OCI-LY3 (cell line): ENCODE data around the gene FBN2.

ENCODE experiments used
- H2AFZ ChIP-seq: fragments of 200-600, 300-600 bp; shearing (Covaris generic); 2 replicates; pipeline ENCODE4 v1.6.0; 2014; ENCODE audit warnings: antibody characterized with exemption, low read depth, low read length
- H3K27ac ChIP-seq: fragments of 200-600, 300-600 bp; sonication (generic); 2 replicates; pipeline ENCODE4 v1.5.1; 2014; ENCODE audit warnings: mild to moderate bottlenecking, low read length, moderate library complexity, mixed read lengths
- H3K27me3 ChIP-seq: fragments of 200-600, 300-600 bp; sonication (generic); 2 replicates; pipeline ENCODE4 v1.6.1; 2014; ENCODE audit warnings: low read depth, low read length, mixed read lengths
- H3K36me3 ChIP-seq: fragments of 200-600, 300-600 bp; sonication (generic); replicated peaks from 2 replicates; pipeline ENCODE3; 2014; ENCODE audit warnings: low read depth, low read length, mixed read lengths
- H3K4me1 ChIP-seq: fragments of 300-600, 200-600 bp; sonication (generic); 2 replicates; pipeline ENCODE4 v1.6.1; 2014; ENCODE audit warnings: low read length, mixed read lengths
- H3K4me2 ChIP-seq: fragments of 200-600, 300-600 bp; sonication (generic); 2 replicates; pipeline ENCODE4 v1.6.1; 2014; ENCODE audit warnings: low read length, mixed read lengths
- H3K4me3 ChIP-seq: fragments of 300-600, 200-600 bp; sonication (generic); 2 replicates; pipeline ENCODE4 v1.5.1; 2014; ENCODE audit warnings: antibody characterized with exemption, mild to moderate bottlenecking, low read length, moderate library complexity
- H3K79me2 ChIP-seq: fragments of 300-600, 200-600 bp; shearing (Covaris generic); 2 replicates; pipeline ENCODE4 v1.6.1; 2014; ENCODE audit warnings: mild to moderate bottlenecking, low read length, mixed read lengths
- H3K9ac ChIP-seq: fragments of 300-600, 200-600 bp; shearing (Covaris generic); 2 replicates; pipeline ENCODE4 v1.6.0; 2014; ENCODE audit warnings: mild to moderate bottlenecking, low read length, moderate library complexity
- H3K9me3 ChIP-seq: fragments of 200-600, 300-600 bp; shearing (Covaris generic); 2 replicates; pipeline ENCODE4 v1.6.1; 2014; ENCODE audit warnings: low read length, mixed read lengths; ENCODE audit not compliant: insufficient read depth
- H4K20me1 ChIP-seq: fragments of 200-600, 300-600 bp; sonication (generic); 2 replicates; pipeline ENCODE4 v1.6.1; 2016; ENCODE audit warnings: low read length, mixed read lengths; ENCODE audit not compliant: insufficient read depth
- EZH2phosphoT487 ChIP-seq: fragments of 200-600 bp; shearing (Covaris generic); IDR thresholded peaks from 2 replicates; pipeline ENCODE4 v1.6.1; 2018; ENCODE audit warnings: antibody characterized with exemption, mixed run types, low read depth
- TF ChIP-seq, protein P1 (sequence below): fragments of 200-600, 300-600 bp; sonication (generic); IDR thresholded peaks from 2 replicates; pipeline ENCODE4 v1.5.1; 2014; ENCODE audit warnings: antibody characterized with exemption, low read length, low read depth

FBN2 gene

DNA sequence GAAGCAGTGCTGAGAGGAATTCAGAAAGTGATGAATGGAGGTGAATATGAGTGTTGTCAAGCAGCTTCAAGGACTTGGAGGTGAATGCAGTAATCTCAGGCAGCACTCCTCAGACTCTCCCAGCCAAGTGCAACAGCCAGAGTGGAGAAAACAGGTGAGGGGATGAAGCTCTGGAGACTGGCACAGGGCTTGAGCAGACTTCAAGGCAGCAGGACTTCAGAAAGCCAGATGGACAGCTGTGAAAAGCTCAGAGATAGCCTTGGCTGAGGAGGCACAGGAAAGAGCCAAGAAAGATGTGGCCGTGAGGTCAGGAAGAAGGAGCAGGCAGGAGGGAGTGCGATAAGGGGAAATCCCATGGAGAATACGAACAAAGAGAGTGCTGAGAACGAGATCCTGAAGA is 194.9 kb downstream of the FBN2 start:
- Histone ChIP-seq H3K4me1 (no peaks in the 10 kb centered on the region), H3K27ac (no peak overlapping the region), H3K4me3 (no peak overlapping the region), H3K9me3 (no peaks in the 10 kb centered on the region), H3K79me2 (no peaks in the 10 kb centered on the region), H4K20me1 (no peaks in the 10 kb centered on the region), H3K9ac (no peak overlapping the region), H2AFZ (no peak overlapping the region), H3K4me2 (no peak overlapping the region), H3K36me3 (no peaks in the 10 kb centered on the region), H3K27me3 (no peaks in the 10 kb centered on the region)
- TF ChIP-seq, protein P1, sequence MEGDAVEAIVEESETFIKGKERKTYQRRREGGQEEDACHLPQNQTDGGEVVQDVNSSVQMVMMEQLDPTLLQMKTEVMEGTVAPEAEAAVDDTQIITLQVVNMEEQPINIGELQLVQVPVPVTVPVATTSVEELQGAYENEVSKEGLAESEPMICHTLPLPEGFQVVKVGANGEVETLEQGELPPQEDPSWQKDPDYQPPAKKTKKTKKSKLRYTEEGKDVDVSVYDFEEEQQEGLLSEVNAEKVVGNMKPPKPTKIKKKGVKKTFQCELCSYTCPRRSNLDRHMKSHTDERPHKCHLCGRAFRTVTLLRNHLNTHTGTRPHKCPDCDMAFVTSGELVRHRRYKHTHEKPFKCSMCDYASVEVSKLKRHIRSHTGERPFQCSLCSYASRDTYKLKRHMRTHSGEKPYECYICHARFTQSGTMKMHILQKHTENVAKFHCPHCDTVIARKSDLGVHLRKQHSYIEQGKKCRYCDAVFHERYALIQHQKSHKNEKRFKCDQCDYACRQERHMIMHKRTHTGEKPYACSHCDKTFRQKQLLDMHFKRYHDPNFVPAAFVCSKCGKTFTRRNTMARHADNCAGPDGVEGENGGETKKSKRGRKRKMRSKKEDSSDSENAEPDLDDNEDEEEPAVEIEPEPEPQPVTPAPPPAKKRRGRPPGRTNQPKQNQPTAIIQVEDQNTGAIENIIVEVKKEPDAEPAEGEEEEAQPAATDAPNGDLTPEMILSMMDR: no peak
- TF ChIP-seq EZH2phosphoT487: no peak

DNA sequence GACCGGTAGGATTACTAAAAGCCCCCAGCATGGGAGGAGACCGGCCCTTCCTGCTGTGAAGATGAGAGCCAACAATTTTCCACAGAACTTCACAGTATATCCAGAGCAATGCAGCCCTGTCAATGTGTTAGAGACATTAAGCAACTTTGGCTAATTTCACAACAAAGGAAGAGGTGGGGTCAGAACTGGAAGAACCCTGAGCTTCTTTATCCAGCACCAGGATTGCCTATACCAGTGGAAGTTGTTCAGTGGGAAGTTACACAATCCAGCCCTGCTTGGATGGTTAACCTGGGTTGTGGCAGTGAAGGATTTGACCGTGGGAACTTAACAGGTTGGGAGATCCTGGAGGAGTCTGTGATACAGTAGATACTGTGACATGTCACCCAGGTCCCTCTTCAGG is 197.0 kb downstream of the FBN2 start:
- H3K36me3 ChIP-seq: no peaks in the 10 kb centered on the region
- H2AFZ ChIP-seq: no peak overlapping the region
- no peaks in the 10 kb centered on the region for H3K27me3 ChIP-seq
- H3K79me2 ChIP-seq: no peaks in the 10 kb centered on the region
- no peak overlapping the region for H3K27ac ChIP-seq
- H3K4me1 ChIP-seq: no peaks in the 10 kb centered on the region
- no peak overlapping the region for H3K4me2 ChIP-seq
- TF ChIP-seq, protein P1: no peak
- no peak for TF ChIP-seq EZH2phosphoT487
- H4K20me1 ChIP-seq: no peaks in the 10 kb centered on the region
- H3K9me3 ChIP-seq: no peaks in the 10 kb centered on the region
- no peak overlapping the region for H3K4me3 ChIP-seq
- H3K9ac ChIP-seq: no peak overlapping the region

DNA sequence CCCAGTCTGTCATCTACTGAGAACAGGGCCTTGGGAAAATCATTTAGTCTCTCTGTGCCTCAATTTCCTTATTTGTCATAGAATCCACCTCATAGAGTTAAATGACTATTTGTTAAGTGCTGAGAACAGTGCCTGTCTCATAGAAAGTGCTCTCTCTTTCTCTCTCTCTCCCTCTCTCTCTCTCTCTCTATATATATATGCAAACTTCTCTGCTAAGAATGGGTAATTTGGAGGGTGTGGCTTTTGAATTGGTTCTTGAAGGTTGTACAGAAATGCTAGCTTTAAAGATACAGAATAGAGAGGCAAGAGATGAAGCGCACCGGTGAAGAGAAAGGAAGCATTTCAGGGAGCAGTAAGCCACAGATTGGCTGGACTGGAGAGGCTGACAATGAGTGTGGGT is 197.4 kb downstream of the FBN2 start:
- no peaks in the 10 kb centered on the region for H3K36me3 ChIP-seq
- no peak overlapping the region for H3K9ac ChIP-seq
- no peak overlapping the region for H3K4me2 ChIP-seq
- no peaks in the 10 kb centered on the region for H4K20me1 ChIP-seq
- H3K27ac ChIP-seq: no peak overlapping the region
- TF ChIP-seq EZH2phosphoT487: no peak
- TF ChIP-seq, protein P1: no peak
- H3K27me3 ChIP-seq: no peaks in the 10 kb centered on the region
- H2AFZ ChIP-seq: no peak overlapping the region
- H3K4me1 ChIP-seq: no peaks in the 10 kb centered on the region
- no peaks in the 10 kb centered on the region for H3K9me3 ChIP-seq
- no peaks in the 10 kb centered on the region for H3K79me2 ChIP-seq
- H3K4me3 ChIP-seq: no peak overlapping the region

DNA sequence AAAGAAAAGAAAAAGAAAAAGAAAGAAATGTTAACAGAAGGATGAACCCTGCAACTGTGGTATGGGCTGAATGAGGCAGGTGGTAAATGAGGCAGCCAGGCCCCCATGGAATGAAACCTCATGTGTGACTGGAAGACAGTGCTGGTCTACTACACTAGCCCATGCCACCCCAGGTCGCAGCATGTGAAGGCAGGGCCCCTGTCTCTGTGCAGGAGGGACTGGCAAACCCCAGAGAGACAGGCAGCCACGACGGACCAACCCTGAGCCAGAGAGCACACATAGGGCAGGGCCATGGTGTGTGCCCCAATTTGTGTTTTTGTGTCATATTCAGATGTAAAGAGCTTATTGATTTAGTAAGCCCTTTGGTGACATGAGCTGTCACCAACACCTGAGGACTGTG is 198.5 kb downstream of the FBN2 start:
- H2AFZ ChIP-seq: no peak overlapping the region
- H3K27me3 ChIP-seq: no peaks in the 10 kb centered on the region
- H4K20me1 ChIP-seq: no peaks in the 10 kb centered on the region
- TF ChIP-seq, protein P1: no peak
- no peak for TF ChIP-seq EZH2phosphoT487
- no peaks in the 10 kb centered on the region for H3K79me2 ChIP-seq
- no peaks in the 10 kb centered on the region for H3K4me1 ChIP-seq
- no peak overlapping the region for H3K4me2 ChIP-seq
- H3K9me3 ChIP-seq: no peaks in the 10 kb centered on the region
- H3K36me3 ChIP-seq: no peaks in the 10 kb centered on the region
- H3K4me3 ChIP-seq: no peak overlapping the region
- H3K27ac ChIP-seq: no peak overlapping the region
- H3K9ac ChIP-seq: no peak overlapping the region
